Panc1 (cell line): ENCODE results near the gene DCAF8.

Experiments
- CTCF ChIP-seq: fragments of 450-650 bp; IDR thresholded peaks from 2 replicates; pipeline ENCODE4 v1.5.1; 2017; ENCODE audit warnings: mild to moderate bottlenecking
- REST ChIP-seq, 2 experiments: IDR thresholded peaks; 2 replicates each; pipeline ENCODE4 v1.6.1; 2011 to 2012; ENCODE audit warnings: low read depth in 2 of 2, control low read depth in 1 of 2, low read length in 1 of 2, mild to moderate bottlenecking in 1 of 2, moderate library complexity in 1 of 2; ENCODE audit not compliant: insufficient read depth in 1 of 2
- SIN3A ChIP-seq: IDR thresholded peaks from 2 replicates; pipeline ENCODE4 v1.6.1; 2012; ENCODE audit warnings: low read depth, mild to moderate bottlenecking, low read length, moderate library complexity, borderline replicate concordance; ENCODE audit not compliant: insufficient read depth
- TCF7L2 ChIP-seq: IDR thresholded peaks from 2 replicates; pipeline ENCODE4 v1.6.1; 2011; ENCODE audit warnings: mild to moderate bottlenecking, low read depth, low read length, inconsistent platforms

GRCh38 chr1:160168609-160169369, 93.6 kb downstream of the DCAF8 start:
- TF ChIP-seq TCF7L2 = no peak
- no peak for TF ChIP-seq CTCF
- TF ChIP-seq REST (IDR thresholded peaks at IDR 0.05; ENCODE audit: insufficient read depth in 1 of 2, low read depth in 2 of 2, low read length in 1 of 2) = no peak
- TF ChIP-seq SIN3A = no peak
